HPDE6-E6E7 (cell line): ENCODE measurements around the gene ATP8A2.
"Not testable (repeated sequence)": the region's sequence is repeated elsewhere in the genome, so short reads cannot be mapped to it uniquely, and the experiment has no call there.

Experiments used
- DNase-seq: peaks from one replicate; pipeline ENCODE4 v3.0.0; 2011; ENCODE audit warnings: missing footprints; ENCODE audit errors: extremely low spot score

The ATP8A2 gene

GRCh38 chr13:26036383-26036782 is 664.6 kb downstream of the ATP8A2 start:
- no peak for DNase-seq

- no peak for DNase-seq
Measured at GRCh38 chr13:26037302-26037701, 665.5 kb downstream of the ATP8A2 start.

GRCh38 chr13:26038931-26039475 is 667.2 kb downstream of the ATP8A2 start:
- DNase-seq: no peak

GRCh38 chr13:26041444-26041843 is 669.7 kb downstream of the ATP8A2 start:
- DNase-seq: no peak

- no peak for DNase-seq
Measured at GRCh38 chr13:26042785-26043184, 671.0 kb downstream of the ATP8A2 start.

GRCh38 chr13:26045142-26045541 is 673.4 kb downstream of the ATP8A2 start:
- DNase-seq: no peak

GRCh38 chr13:26046639-26047038 is 674.9 kb downstream of the ATP8A2 start:
- no peak for DNase-seq

GRCh38 chr13:26047040-26047439 is 675.3 kb downstream of the ATP8A2 start:
- no peak for DNase-seq

- DNase-seq: no peak
Measured at GRCh38 chr13:26048741-26049140, 677.0 kb downstream of the ATP8A2 start.

GRCh38 chr13:26050568-26051230 is 678.9 kb downstream of the ATP8A2 start:
- no peak for DNase-seq

- DNase-seq: no peak
Measured at GRCh38 chr13:26051231-26051656, 679.5 kb downstream of the ATP8A2 start.

GRCh38 chr13:26051657-26052311 is 680.0 kb downstream of the ATP8A2 start, which contains the start of gene SHISA2:
Gene SHISA2, minus strand, starts transcription at chr13:26052016. Its CDS starts 1,041 bp downstream, at chr13:26050975.
- no peak for DNase-seq

- DNase-seq: no peak
Measured at GRCh38 chr13:26052337-26052736, 680.6 kb downstream of the ATP8A2 start.

GRCh38 chr13:26053418-26053980 is 681.7 kb downstream of the ATP8A2 start:
- no peak for DNase-seq

- DNase-seq: no peak
Measured at GRCh38 chr13:26054896-26055295, 683.1 kb downstream of the ATP8A2 start.

GRCh38 chr13:26058704-26059103 is 686.9 kb downstream of the ATP8A2 start:
- no peak for DNase-seq

- DNase-seq: no peak
Measured at GRCh38 chr13:26060357-26060756, 688.6 kb downstream of the ATP8A2 start.

GRCh38 chr13:26061256-26061655 is 689.5 kb downstream of the ATP8A2 start:
- no peak for DNase-seq

GRCh38 chr13:26061947-26062346 is 690.2 kb downstream of the ATP8A2 start:
- DNase-seq: no peak

- DNase-seq: no peak
Measured at GRCh38 chr13:26062853-26063444, 691.2 kb downstream of the ATP8A2 start.

- DNase-seq: not testable (repeated sequence)
Measured at GRCh38 chr13:26066492-26066891, 694.7 kb downstream of the ATP8A2 start.

GRCh38 chr13:26067601-26068000 is 695.8 kb downstream of the ATP8A2 start:
- DNase-seq: no peak
